AG04450 (cell line): ENCODE results near the gene ZFP36L1. TPM values are rescaled to one million over a fixed set of nuclear protein-coding genes. Genes with fewer than 3 reads are reported as not detected.

Experiments used
- CTCF ChIA-PET: fragments of 300-600, 350-600 bp; formaldehyde crosslinking; extraction: SDS; loops from one replicate; lab custom pipeline; 2022; ENCODE audit warnings: antibody characterized with exemption, inconsistent platforms; lab: Charles Lee
- POLR2A ChIA-PET: fragments of 350-600 bp; formaldehyde crosslinking; extraction: SDS; loops from one replicate; lab custom pipeline; 2021; ENCODE audit warnings: antibody characterized with exemption, inconsistent platforms; lab: Yijun Ruan, JAX
- DNase-seq: peaks from one replicate; pipeline ENCODE4 v3.0.0-alpha.2; 2011; ENCODE audit warnings: low read depth, low spot score
- H3K27ac ChIP-seq: one replicate; pipeline ENCODE4 v1.5.1; 2012; ENCODE audit warnings: low read depth, low read length, control low read depth
- H3K27me3 ChIP-seq: one replicate; pipeline ENCODE4 v1.6.0; 2012; ENCODE audit warnings: low read length; ENCODE audit not compliant: control insufficient read depth, insufficient read depth
- H3K4me3 ChIP-seq: 2 replicates; pipeline ENCODE4 v1.5.1; 2011; ENCODE audit warnings: mild to moderate bottlenecking, low read depth, low read length, control low read depth
- H3K9me3 ChIP-seq: 2 replicates; pipeline ENCODE4 v1.5.1; 2012; ENCODE audit warnings: low read length; ENCODE audit not compliant: control insufficient read depth, insufficient read depth
- polyA plus RNA-seq: library from polyadenylated mRNA; depleted of rRNA; stranded (reverse); fragments of >200 nt; gene quantifications from 2 replicates; pipeline ENCODE4 v1.2.3, GENCODE V29; 2011
- TF ChIP-seq, protein P1 (sequence below): IDR thresholded peaks from 2 replicates; pipeline ENCODE4 v1.5.1; 2011; ENCODE audit warnings: low read depth, low read length, control low read depth, inconsistent platforms

Gene ZFP36L1
- polyA plus RNA-seq, 1 experiment: 54.4 TPM

DNA sequence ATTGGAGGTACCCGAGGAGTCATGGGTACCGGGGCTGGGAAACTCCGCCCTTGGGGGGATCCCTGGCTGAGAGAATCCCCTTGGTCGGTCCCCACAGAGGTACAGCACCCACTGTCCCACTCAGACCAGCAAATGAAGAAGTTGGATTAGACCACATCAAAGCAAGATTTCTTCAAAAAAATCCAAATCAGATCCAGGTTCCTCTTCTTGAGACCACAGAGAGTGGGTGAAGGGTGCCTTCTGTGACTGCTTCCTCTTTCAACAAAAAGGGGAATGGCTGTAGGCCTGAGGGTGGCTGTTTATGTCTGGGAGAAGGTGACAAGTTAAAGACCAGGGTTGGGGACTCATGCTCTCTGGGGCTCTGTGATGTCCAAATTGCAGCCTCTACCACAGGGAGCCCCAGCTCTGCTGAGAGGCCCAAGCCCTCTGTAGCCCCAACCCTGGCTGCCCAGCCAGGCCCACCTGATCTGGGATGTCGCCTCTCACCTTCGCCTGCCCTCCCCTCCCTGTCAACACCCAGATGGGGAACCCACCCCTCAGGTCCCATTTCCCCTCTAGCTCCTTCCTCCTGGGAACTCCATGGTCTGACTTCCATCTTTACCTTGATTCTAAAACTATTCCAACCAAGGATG, 50.9 kb downstream of the ZFP36L1 start:
- no peak overlapping the region for H3K4me3 ChIP-seq
- CTCF ChIA-PET: no interaction called here
- POLR2A ChIA-PET: no interaction called here
- no peaks in the 10 kb centered on the region for H3K27me3 ChIP-seq
- peaks cover 5% of the 10 kb centered on the region; the same call in 1 of the 2 replicates for H3K9me3 ChIP-seq
- no peak for DNase-seq
- TF ChIP-seq, protein P1, sequence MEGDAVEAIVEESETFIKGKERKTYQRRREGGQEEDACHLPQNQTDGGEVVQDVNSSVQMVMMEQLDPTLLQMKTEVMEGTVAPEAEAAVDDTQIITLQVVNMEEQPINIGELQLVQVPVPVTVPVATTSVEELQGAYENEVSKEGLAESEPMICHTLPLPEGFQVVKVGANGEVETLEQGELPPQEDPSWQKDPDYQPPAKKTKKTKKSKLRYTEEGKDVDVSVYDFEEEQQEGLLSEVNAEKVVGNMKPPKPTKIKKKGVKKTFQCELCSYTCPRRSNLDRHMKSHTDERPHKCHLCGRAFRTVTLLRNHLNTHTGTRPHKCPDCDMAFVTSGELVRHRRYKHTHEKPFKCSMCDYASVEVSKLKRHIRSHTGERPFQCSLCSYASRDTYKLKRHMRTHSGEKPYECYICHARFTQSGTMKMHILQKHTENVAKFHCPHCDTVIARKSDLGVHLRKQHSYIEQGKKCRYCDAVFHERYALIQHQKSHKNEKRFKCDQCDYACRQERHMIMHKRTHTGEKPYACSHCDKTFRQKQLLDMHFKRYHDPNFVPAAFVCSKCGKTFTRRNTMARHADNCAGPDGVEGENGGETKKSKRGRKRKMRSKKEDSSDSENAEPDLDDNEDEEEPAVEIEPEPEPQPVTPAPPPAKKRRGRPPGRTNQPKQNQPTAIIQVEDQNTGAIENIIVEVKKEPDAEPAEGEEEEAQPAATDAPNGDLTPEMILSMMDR: no peak
- no peak overlapping the region for H3K27ac ChIP-seq

DNA sequence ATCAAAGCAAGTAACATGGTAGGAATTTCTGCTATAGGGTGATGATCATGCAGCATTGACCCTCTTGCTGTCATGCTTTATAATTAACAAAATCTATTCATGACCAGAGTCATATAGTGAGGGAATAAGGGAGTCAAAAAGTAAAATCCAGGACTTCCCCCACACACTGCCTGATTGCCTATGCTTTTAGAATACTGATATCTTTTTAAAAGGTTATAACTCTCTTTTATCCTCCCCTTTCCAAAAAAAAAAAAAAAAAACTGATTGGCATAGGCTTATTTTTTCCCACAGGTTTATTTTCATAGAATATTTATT, 51.4 kb downstream of the ZFP36L1 start:
- no peaks in the 10 kb centered on the region for H3K27me3 ChIP-seq
- H3K4me3 ChIP-seq: no peak overlapping the region
- no peak overlapping the region for H3K27ac ChIP-seq
- TF ChIP-seq, protein P1: no peak
- CTCF ChIA-PET: no interaction called here
- no peak for DNase-seq
- POLR2A ChIA-PET: no interaction called here
- peaks cover 5% of the 10 kb centered on the region; the same call in 1 of the 2 replicates for H3K9me3 ChIP-seq

DNA sequence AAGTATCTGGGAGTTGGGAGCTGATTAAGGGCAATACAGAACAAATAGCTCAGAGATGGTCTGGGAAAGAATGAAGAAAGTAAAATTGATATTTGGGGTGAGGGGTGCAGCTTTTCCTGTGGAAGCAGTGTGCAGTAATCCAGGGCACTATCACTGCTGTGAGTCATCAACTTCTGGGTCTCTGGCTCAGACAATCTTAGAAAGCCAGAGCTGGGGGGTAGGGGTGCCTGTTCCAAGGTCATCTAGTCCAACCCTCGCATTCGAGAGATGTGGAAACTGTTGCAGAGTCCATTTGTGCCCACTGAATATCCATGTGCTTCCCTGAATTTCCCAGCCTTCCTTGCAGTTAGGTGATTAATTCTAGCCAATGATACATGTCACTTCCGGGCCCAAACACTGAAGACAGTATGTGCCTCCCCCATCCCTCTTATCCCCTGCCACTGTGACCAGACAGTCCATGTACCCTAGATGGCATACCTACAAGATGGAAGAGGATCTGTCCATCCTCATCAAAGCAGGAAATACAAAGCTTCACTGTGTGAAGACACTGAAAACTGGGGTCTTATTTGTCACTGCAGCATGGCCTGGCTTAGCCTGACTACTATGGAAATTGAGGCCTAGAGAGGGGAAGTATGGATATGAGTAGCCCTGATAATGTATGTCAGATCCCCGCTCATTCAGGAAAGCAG, 51.9 kb downstream of the ZFP36L1 start:
- no peak for DNase-seq
- H3K9me3 ChIP-seq: peaks cover 5% of the 10 kb centered on the region; the same call in 1 of the 2 replicates
- ChIA-PET CTCF (no interaction called here), POLR2A (no interaction called here)
- no peak overlapping the region for H3K4me3 ChIP-seq
- no peaks in the 10 kb centered on the region for H3K27me3 ChIP-seq
- no peak overlapping the region for H3K27ac ChIP-seq
- TF ChIP-seq, protein P1: no peak

DNA sequence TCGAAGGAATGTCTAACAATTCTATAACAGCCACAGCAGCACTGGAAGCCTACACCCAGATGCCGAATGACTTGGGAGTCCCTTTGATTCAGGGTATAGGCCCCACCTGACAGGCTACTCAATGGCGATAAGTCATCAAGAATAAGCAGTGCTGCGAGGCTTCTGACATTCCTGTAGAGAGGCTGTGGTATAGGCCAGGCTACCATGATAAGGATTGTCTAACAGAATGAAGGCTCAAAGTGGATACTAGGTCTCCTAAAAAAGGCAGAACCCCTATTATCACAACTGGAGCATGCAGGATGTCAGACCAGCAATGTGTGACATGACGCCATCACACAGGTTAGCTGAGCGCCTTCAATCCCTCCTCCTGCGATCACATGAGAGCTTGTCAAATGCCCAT, 53.2 kb downstream of the ZFP36L1 start:
- H3K27me3 ChIP-seq: no peaks in the 10 kb centered on the region
- DNase-seq: no peak
- H3K27ac ChIP-seq: no peak overlapping the region
- CTCF ChIA-PET: interaction anchor here (0.7 kb wide), 1 partner anchor 810 kb away, joined by 3 read pairs; no protein-coding TSS in a partner anchor
- peaks cover 5% of the 10 kb centered on the region; the same call in 1 of the 2 replicates for H3K9me3 ChIP-seq
- no peak overlapping the region for H3K4me3 ChIP-seq
- POLR2A ChIA-PET: no interaction called here
- TF ChIP-seq, protein P1: no peak

DNA sequence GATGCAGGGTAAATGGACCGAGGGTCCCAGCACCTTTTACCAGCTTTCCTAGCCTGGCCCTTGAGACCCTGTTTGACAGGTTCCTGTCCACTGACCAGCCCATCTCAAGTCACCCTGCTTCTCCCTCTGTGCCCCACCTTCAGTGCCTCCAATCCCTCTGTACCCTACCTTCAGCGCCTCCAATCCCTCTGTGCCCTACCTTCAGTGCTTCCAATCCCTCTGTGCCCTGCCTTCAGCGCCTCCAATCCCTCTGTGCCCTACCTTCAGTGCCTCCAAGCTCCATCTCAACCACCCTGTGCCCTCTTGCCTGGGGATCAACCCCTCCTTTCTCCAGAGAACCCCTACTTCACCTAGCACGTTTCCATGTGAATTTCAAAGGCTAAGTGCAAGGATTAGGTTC, 54.3 kb downstream of the ZFP36L1 start:
- POLR2A ChIA-PET: no interaction called here
- no peaks in the 10 kb centered on the region for H3K27me3 ChIP-seq

More for the DNA sequence above, 54.3 kb downstream of the ZFP36L1 start:
- CTCF ChIA-PET: no interaction called here
- H3K9me3 ChIP-seq: peaks cover 5% of the 10 kb centered on the region; the same call in 1 of the 2 replicates
- H3K4me3 ChIP-seq: no peak overlapping the region
- H3K27ac ChIP-seq: no peak overlapping the region
- TF ChIP-seq, protein P1: no peak
- no peak for DNase-seq
